VCaP (cell line): ENCODE results near the gene PLCB1.

ENCODE experiments used
- H3K27ac ChIP-seq: fragments of 450-650 bp; 2 replicates; pipeline ENCODE4 v1.5.1; 2017
- TF ChIP-seq, protein P1 (sequence below): fragments of 450-650 bp; conservative IDR thresholded peaks from 2 replicates; pipeline ENCODE4 v1.5.1; 2017; ENCODE audit warnings: mild to moderate bottlenecking, moderate library complexity

Gene PLCB1

GRCh38 chr20:8766868-8767390 lies 634.9 kb downstream of the PLCB1 start:
- no peak overlapping the region for H3K27ac ChIP-seq
- TF ChIP-seq, protein P1, sequence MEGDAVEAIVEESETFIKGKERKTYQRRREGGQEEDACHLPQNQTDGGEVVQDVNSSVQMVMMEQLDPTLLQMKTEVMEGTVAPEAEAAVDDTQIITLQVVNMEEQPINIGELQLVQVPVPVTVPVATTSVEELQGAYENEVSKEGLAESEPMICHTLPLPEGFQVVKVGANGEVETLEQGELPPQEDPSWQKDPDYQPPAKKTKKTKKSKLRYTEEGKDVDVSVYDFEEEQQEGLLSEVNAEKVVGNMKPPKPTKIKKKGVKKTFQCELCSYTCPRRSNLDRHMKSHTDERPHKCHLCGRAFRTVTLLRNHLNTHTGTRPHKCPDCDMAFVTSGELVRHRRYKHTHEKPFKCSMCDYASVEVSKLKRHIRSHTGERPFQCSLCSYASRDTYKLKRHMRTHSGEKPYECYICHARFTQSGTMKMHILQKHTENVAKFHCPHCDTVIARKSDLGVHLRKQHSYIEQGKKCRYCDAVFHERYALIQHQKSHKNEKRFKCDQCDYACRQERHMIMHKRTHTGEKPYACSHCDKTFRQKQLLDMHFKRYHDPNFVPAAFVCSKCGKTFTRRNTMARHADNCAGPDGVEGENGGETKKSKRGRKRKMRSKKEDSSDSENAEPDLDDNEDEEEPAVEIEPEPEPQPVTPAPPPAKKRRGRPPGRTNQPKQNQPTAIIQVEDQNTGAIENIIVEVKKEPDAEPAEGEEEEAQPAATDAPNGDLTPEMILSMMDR = no peak

GRCh38 chr20:8774412-8774811 lies 642.3 kb downstream of the PLCB1 start:
- no peak overlapping the region for H3K27ac ChIP-seq
- TF ChIP-seq, protein P1 = no peak

- H3K27ac ChIP-seq = peak overlapping the region; percentile 21
- TF ChIP-seq, protein P1 = no peak
Measured at GRCh38 chr20:8777911-8778310, 645.8 kb downstream of the PLCB1 start.

DNA sequence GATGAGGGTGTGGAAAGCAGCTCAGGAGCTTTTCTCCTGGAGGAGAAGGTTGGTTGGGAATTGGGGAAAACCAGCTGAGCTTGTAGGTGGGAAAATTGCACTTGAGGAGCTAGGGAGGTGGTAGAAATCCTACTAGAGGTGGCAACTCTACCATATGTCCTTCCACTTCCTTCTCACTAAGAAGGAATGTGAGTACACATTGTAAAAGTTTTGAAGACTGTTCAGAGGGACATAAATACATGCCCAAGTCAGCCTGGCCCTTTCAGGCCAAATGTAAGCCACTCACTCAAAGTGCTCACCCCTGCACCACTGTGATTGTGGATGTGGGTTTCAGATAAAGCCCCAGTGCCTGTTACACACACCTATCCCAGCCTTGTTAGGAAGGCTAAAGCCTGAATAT lies 646.3 kb downstream of the PLCB1 start:
- TF ChIP-seq, protein P1 = no peak
- H3K27ac ChIP-seq = peak overlapping the region; percentile 21

GRCh38 chr20:8780915-8781314 lies 648.8 kb downstream of the PLCB1 start:
- TF ChIP-seq, protein P1 = no peak
- no peak overlapping the region for H3K27ac ChIP-seq

DNA sequence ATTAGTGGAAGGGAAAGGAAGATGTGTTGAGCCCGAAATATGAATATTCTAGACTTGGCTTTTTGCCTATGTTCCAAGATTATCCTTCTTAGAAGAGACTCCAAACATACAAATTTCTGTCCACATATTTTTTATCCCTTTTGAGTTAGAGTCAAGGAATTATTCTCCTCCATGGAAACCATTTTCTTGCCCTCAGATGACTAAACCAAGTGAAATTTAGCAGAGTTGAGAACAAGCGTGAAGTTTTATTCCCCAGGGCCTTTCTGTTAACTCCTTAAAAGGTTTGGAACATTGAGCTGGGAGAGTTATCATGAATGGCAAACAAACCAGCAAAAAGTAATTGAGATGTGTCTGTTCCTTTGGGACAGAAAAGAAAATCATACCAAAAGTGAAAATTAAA lies 650.7 kb downstream of the PLCB1 start:
- no peak overlapping the region for H3K27ac ChIP-seq
- TF ChIP-seq, protein P1 = no peak

DNA sequence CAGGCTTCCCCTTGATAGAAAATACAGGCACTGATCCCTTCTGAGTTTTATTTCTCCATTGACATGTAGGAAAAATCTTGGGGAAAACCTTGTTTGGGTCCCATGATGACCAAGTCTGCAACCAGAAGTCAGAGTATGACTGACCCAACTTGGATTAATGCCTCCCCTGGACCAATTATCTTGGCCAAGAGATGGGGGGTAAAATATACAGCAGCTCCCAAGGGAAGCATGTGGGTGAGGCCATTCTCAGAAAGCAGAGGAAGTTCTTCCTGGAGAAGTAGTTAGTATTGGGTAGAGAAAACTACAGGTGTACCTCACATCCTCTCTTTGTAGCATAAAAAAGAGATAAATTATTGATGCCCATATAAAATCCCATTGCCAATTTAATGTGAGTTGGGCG lies 651.7 kb downstream of the PLCB1 start:
- no peak overlapping the region for H3K27ac ChIP-seq
- TF ChIP-seq, protein P1 = no peak

- TF ChIP-seq, protein P1 = no peak
- H3K27ac ChIP-seq = no peak overlapping the region; the same call in 1 of the 2 replicates
Measured at GRCh38 chr20:8786383-8786782, 654.3 kb downstream of the PLCB1 start.
